Lower lobe of right lung (tissue), 2 donors: ENCODE results near the gene RIMKLA. TPM values are rescaled to one million over a fixed set of nuclear protein-coding genes. Genes with fewer than 3 reads are reported as not detected.

Experiments
- ATAC-seq, 2 donors: fragments of 200-7000 bp; cut with Tn5 transposase; one replicate each; pipeline ENCODE4 v1.9.1; 2020 to 2022; ENCODE audit warnings: mild to moderate bottlenecking in 2 of 2, moderate library complexity in 2 of 2
- DNase-seq: peaks from one replicate; pipeline ENCODE4 v3.0.0-alpha.2; 2020
- H3K27ac ChIP-seq: fragments of 200-600 bp; one replicate; pipeline ENCODE4 v1.8.0; 2022
- H3K27me3 ChIP-seq: fragments of 200-600 bp; one replicate; pipeline ENCODE4 v1.8.0; 2022; ENCODE audit warnings: low read depth
- H3K36me3 ChIP-seq: fragments of 200-600 bp; one replicate; pipeline ENCODE4 v1.8.0; 2022; ENCODE audit warnings: mild to moderate bottlenecking
- H3K4me1 ChIP-seq: fragments of 200-600 bp; one replicate; pipeline ENCODE4 v1.8.0; 2022
- H3K4me3 ChIP-seq: fragments of 200-600 bp; one replicate; pipeline ENCODE4 v1.8.0; 2022; ENCODE audit warnings: mild to moderate bottlenecking
- H3K9me3 ChIP-seq: fragments of 200-600 bp; one replicate; pipeline ENCODE4 v1.8.0; 2022
- CTCF ChIP-seq: fragments of 200-600 bp; IDR thresholded peaks from one replicate; pipeline ENCODE4 v1.8.0; 2022; ENCODE audit warnings: antibody characterized with exemption, mild to moderate bottlenecking
- intact Hi-C: fragments of 100-400 bp; cut with DNase I; formaldehyde crosslinking; loops from one replicate; pipeline ENCODE4 v1.11.0; 2022
- total RNA-seq: library from RNA; stranded (reverse); fragmentation: NEBNext Ultra II Directional; extraction: Animal tissue kit (Norgen Biotek cat#: 25700); gene quantifications from one replicate; pipeline ENCODE4 v1.2.1, GENCODE V29; 2021
- donor health status: DM: no; HTN: yes; CAD: no; lungs with severe emphysema.

The RIMKLA gene
- total RNA-seq, 1 donor from 2014 or later: 7.1 TPM

GRCh38 chr1:42414551-42415496 is 34.2 kb downstream of the RIMKLA start:
- Histone ChIP-seq H3K27ac (no peak overlapping the region), H3K4me3 (no peak overlapping the region), H3K36me3 (no peaks in the 10 kb centered on the region), H3K9me3 (no peaks in the 10 kb centered on the region), H3K27me3 (no peaks in the 10 kb centered on the region), H3K4me1 (no peaks in the 10 kb centered on the region)
- DNase-seq (no peak), ATAC-seq (no peak)
- intact Hi-C loops: no loop called here
- TF ChIP-seq CTCF: no peak

GRCh38 chr1:42417166-42417565 is 36.6 kb downstream of the RIMKLA start:
- Histone ChIP-seq H3K4me1 (peaks cover 14% of the 10 kb centered on the region), H3K27me3 (no peaks in the 10 kb centered on the region), H3K27ac (no peak overlapping the region), H3K4me3 (no peak overlapping the region), H3K36me3 (no peaks in the 10 kb centered on the region), H3K9me3 (no peaks in the 10 kb centered on the region)
- no peak for TF ChIP-seq CTCF
- intact Hi-C loops: no loop called here
- ATAC-seq (peak in 1 of 2 donors; percentile 48), DNase-seq (no peak)

- H3K9me3 ChIP-seq: no peaks in the 10 kb centered on the region
- no peak overlapping the region for H3K4me3 ChIP-seq
- no peaks in the 10 kb centered on the region for H3K27me3 ChIP-seq
- TF ChIP-seq CTCF: no peak
- intact Hi-C loops: no loop called here
- ATAC-seq (no peak), DNase-seq (no peak)
- no peaks in the 10 kb centered on the region for H3K36me3 ChIP-seq
- peaks cover 14% of the 10 kb centered on the region for H3K4me1 ChIP-seq
- H3K27ac ChIP-seq: no peak overlapping the region
Observed at GRCh38 chr1:42418516-42418915, 37.9 kb downstream of the RIMKLA start.

GRCh38 chr1:42419126-42419821 is 38.7 kb downstream of the RIMKLA start:
- ATAC-seq: peak in 1 of 2 donors; percentile 48
- intact Hi-C loops: no loop called here
- no peak for TF ChIP-seq CTCF

GRCh38 chr1:42420121-42420520 is 39.5 kb downstream of the RIMKLA start:
- intact Hi-C loops: no loop called here
- DNase-seq (no peak), ATAC-seq (no peak)
- Histone ChIP-seq H3K4me1 (peaks cover 14% of the 10 kb centered on the region), H3K4me3 (no peak overlapping the region), H3K9me3 (no peaks in the 10 kb centered on the region), H3K36me3 (no peaks in the 10 kb centered on the region), H3K27me3 (no peaks in the 10 kb centered on the region), H3K27ac (no peak overlapping the region)
- no peak for TF ChIP-seq CTCF

More at GRCh38 chr1:42419126-42419821, 38.7 kb downstream of the RIMKLA start:
- DNase-seq: no peak
- no peak overlapping the region for H3K27ac ChIP-seq
- H3K4me1 ChIP-seq: peaks cover 14% of the 10 kb centered on the region
- no peak overlapping the region for H3K4me3 ChIP-seq
- H3K27me3 ChIP-seq: no peaks in the 10 kb centered on the region
- no peaks in the 10 kb centered on the region for H3K36me3 ChIP-seq
- H3K9me3 ChIP-seq: no peaks in the 10 kb centered on the region
